AG09319 (cell line): ENCODE results near the gene CEACAM19.
"Not testable (repeated sequence)": the region's sequence is repeated elsewhere in the genome, so short reads cannot be mapped to it uniquely, and the experiment has no call there.

ENCODE experiments used
- DNase-seq: peaks from one replicate; pipeline ENCODE4 v3.0.0-alpha.2; 2010; ENCODE audit warnings: low read depth; ENCODE audit errors: extremely low read depth
- CTCF ChIP-seq: IDR thresholded peaks from 2 replicates; pipeline ENCODE4 v1.5.1; 2011; ENCODE audit warnings: low read depth, mild to moderate bottlenecking, inconsistent platforms, low read length, moderate library complexity

CEACAM19 gene

GRCh38 chr19:44714597-44715169 lies 43.4 kb downstream of the CEACAM19 start:
- no peak for DNase-seq
- no peak for TF ChIP-seq CTCF

GRCh38 chr19:44717603-44718002 lies 46.3 kb downstream of the CEACAM19 start:
- TF ChIP-seq CTCF, result no peak
- no peak for DNase-seq

- no peak for TF ChIP-seq CTCF
- no peak for DNase-seq
These were observed 47.4 kb downstream of the CEACAM19 start for GRCh38 chr19:44718441-44719261.

- DNase-seq, result no peak
- TF ChIP-seq CTCF, result no peak
These were observed 48.0 kb downstream of the CEACAM19 start for GRCh38 chr19:44719262-44719701.

GRCh38 chr19:44720396-44720795 lies 49.1 kb downstream of the CEACAM19 start:
- not testable (repeated sequence) for DNase-seq

GRCh38 chr19:44720945-44721344 lies 49.7 kb downstream of the CEACAM19 start:
- TF ChIP-seq CTCF, result no peak
- DNase-seq, result no peak

- DNase-seq, result not testable (repeated sequence)
These were observed 50.1 kb downstream of the CEACAM19 start for GRCh38 chr19:44721369-44721768.

GRCh38 chr19:44722131-44723121 lies 51.1 kb downstream of the CEACAM19 start:
- DNase-seq, result no peak
- TF ChIP-seq CTCF, result no peak
